ENCODE data around the gene RAD52. TPM values are rescaled to one million over a fixed set of nuclear protein-coding genes. Genes with fewer than 3 reads are reported as not detected.

RAD52 gene
- total RNA-seq, 1 experiment from 2014 or later, result 22.2 TPM

DNA sequence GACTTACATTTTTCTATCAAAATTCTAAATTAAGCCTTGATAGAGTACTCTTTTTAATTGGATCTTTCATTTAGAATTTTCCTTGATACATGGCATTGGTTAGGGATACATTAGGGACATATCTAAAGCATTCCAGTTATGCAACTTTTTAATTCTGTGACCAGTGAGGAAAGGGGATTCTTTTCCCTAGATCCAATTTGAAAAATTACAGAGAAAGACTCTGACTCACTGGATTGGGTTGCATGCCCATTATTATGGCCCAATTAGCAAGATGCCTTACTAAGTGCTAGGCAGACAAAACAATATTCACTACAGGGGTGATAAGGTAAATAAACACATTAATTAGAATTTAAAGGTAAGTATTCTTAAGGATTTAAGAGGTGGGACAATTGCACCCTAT is 5.2 kb upstream of the RAD52 start:
- no peak overlapping the region for H3K4me3 Mint-ChIP-seq (ENCODE audit: low read depth, unreplicated experiment)
- DNase-seq, result no peak
- no peak for TF ChIP-seq CTCF (IDR thresholded peaks at IDR 0.05; ENCODE audit: unreplicated experiment)
- H3K27me3 Mint-ChIP-seq (ENCODE audit: unreplicated experiment), result peaks cover 6% of the 10 kb centered on the region
- peaks cover 19% of the 10 kb centered on the region for H3K4me1 Mint-ChIP-seq (ENCODE audit: low read depth, unreplicated experiment)
- CTCF ChIA-PET, result no interaction called here
- no peak overlapping the region for H3K27ac Mint-ChIP-seq (ENCODE audit: unreplicated experiment)
- intact Hi-C loops (cut with micrococcal nuclease; ENCODE audit: unreplicated experiment), result loop anchor here (5.0 kb wide), 1 partner anchor 138 kb away; no protein-coding TSS in a partner anchor
- H3K9me3 Mint-ChIP-seq (ENCODE audit: low read depth, unreplicated experiment), result no peaks in the 10 kb centered on the region
- BruUV-seq (replicated peaks), result no TSS peak
- H3K36me3 Mint-ChIP-seq (ENCODE audit: insufficient read depth, unreplicated experiment), result peaks cover 17% of the 10 kb centered on the region

DNA sequence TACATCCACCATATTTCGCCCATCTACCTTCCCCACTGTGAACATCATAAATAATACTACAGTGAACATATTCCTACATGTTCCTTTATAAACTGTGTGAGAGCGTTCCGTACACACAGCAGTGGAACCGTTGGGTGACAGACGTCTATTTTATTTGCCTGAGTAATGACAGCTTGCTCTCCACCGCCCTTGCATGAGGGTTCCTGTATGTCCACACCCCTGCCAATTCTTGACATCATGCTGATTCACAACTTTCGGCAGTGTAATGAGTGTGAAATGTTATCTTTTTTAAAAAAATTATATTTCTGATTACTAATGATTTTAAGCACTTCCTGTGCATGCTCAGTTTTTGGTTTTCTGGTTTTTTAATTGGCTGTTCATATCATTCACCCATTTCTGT is 4.3 kb upstream of the RAD52 start:
- H3K4me3 Mint-ChIP-seq (ENCODE audit: low read depth, unreplicated experiment), result no peak overlapping the region
- DNase-seq, result no peak

DNA sequence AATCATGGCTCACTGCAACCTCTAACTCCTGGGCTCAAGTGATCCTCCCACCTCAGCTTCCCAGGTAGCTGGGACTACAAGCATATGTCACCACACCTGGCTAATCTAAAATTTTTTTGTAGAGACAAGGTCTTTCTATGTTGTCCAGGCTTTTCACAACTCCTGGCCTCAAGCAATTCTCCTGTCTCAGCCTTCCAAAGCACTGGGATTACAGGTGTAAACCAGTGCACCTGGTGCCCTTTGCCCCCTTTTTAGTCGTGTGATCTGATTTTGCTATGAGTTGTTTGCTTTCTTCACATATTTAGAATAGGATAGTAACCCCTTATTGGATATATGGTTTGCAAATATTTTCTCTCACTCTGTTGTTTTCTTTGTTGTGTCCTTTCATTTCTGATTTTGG is 1.7 kb upstream of the RAD52 start:
- Mint-ChIP-seq H3K36me3 (ENCODE audit: insufficient read depth, unreplicated experiment) (peaks cover 39% of the 10 kb centered on the region), H3K27me3 (ENCODE audit: unreplicated experiment) (no peaks in the 10 kb centered on the region), H3K4me3 (ENCODE audit: low read depth, unreplicated experiment) (no peak overlapping the region), H3K9me3 (ENCODE audit: low read depth, unreplicated experiment) (no peaks in the 10 kb centered on the region), H3K27ac (ENCODE audit: unreplicated experiment) (no peak overlapping the region), H3K4me1 (ENCODE audit: low read depth, unreplicated experiment) (peaks cover 26% of the 10 kb centered on the region)
- BruUV-seq (replicated peaks), result no TSS peak
- no peak for TF ChIP-seq CTCF (IDR thresholded peaks at IDR 0.05; ENCODE audit: unreplicated experiment)
- intact Hi-C loops (cut with micrococcal nuclease; ENCODE audit: unreplicated experiment), result loop anchor here (5.0 kb wide), 1 partner anchor 141 kb away; no protein-coding TSS in a partner anchor
- DNase-seq, result no peak
- CTCF ChIA-PET, result interaction anchor here (1.3 kb wide), 1 partner anchor 142 kb away, joined by 3 read pairs; no protein-coding TSS in a partner anchor

More for the DNA sequence above, 4.3 kb upstream of the RAD52 start:
- Mint-ChIP-seq H3K27me3 (ENCODE audit: unreplicated experiment) (no peaks in the 10 kb centered on the region), H3K27ac (ENCODE audit: unreplicated experiment) (no peak overlapping the region), H3K36me3 (ENCODE audit: insufficient read depth, unreplicated experiment) (peaks cover 27% of the 10 kb centered on the region), H3K9me3 (ENCODE audit: low read depth, unreplicated experiment) (no peaks in the 10 kb centered on the region), H3K4me1 (ENCODE audit: low read depth, unreplicated experiment) (peaks cover 19% of the 10 kb centered on the region)
- intact Hi-C loops (cut with micrococcal nuclease; ENCODE audit: unreplicated experiment), result loop anchor here (5.0 kb wide), 1 partner anchor 139 kb away; no protein-coding TSS in a partner anchor
- TF ChIP-seq CTCF (IDR thresholded peaks at IDR 0.05; ENCODE audit: unreplicated experiment), result no peak
- CTCF ChIA-PET, result no interaction called here
- BruUV-seq (replicated peaks), result no TSS peak

- intact Hi-C loops (cut with micrococcal nuclease; ENCODE audit: unreplicated experiment), result loop anchor here (5.0 to 10.0 kb wide), 2 partner anchors 133 to 376 kb away; no protein-coding TSS in a partner anchor
- no TSS peak for BruUV-seq (replicated peaks)
- no peaks in the 10 kb centered on the region for H3K9me3 Mint-ChIP-seq (ENCODE audit: low read depth, unreplicated experiment)
- no peak for TF ChIP-seq CTCF (IDR thresholded peaks at IDR 0.05; ENCODE audit: unreplicated experiment)
- peaks cover 39% of the 10 kb centered on the region for H3K36me3 Mint-ChIP-seq (ENCODE audit: insufficient read depth, unreplicated experiment)
- peaks cover 18% of the 10 kb centered on the region for H3K4me1 Mint-ChIP-seq (ENCODE audit: low read depth, unreplicated experiment)
- H3K27ac Mint-ChIP-seq (ENCODE audit: unreplicated experiment), result peak overlapping the region; percentile 92
- peak overlapping the region; percentile 98 for H3K4me3 Mint-ChIP-seq (ENCODE audit: low read depth, unreplicated experiment)
- CTCF ChIA-PET, result interaction anchor here (2.4 kb wide), 1 partner anchor 145 kb away, joined by 22 read pairs; no protein-coding TSS in a partner anchor
- no peak for DNase-seq
- H3K27me3 Mint-ChIP-seq (ENCODE audit: unreplicated experiment), result no peaks in the 10 kb centered on the region
These were observed 1.3 kb downstream of the RAD52 start for GRCh38 chr12:948238-948637.

All from Calu3 (cell line).